ENCODE results near the gene ELMO1. TPM values are rescaled to one million over a fixed set of nuclear protein-coding genes. Genes with fewer than 3 reads are reported as not detected.
A peak's percentile ranks its signal among the peaks of the same experiment; 100 is the strongest.

ELMO1 gene
- total and polyA plus RNA-seq, 12 donors, result 7.5 to 46.8 (median 14.9) TPM

DNA sequence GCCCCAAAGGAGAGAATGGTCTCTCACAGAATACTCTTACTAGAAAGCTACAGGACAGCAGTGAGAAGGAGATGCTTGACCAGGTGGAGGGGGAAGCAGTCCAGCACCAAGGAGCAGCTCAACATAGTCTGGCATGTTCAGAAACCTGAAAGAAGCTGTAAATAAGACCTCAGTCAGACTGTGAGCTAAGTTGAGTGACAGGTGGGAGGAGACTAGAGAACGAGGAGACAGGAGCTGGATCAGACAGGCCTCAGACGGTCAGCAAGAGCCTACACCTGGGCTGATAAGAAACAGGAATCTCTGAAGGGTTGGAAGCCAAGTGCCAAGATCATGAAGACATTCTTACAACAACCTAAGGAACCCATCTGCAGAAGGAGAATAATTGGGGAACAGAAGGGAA, 54.5 kb downstream of the ELMO1 start:
- peaks cover 3 to 17% of the 10 kb centered on the region in 2 donors for H3K4me1 ChIP-seq (replicated peaks in 1 of 2)
- TF ChIP-seq, protein P1, sequence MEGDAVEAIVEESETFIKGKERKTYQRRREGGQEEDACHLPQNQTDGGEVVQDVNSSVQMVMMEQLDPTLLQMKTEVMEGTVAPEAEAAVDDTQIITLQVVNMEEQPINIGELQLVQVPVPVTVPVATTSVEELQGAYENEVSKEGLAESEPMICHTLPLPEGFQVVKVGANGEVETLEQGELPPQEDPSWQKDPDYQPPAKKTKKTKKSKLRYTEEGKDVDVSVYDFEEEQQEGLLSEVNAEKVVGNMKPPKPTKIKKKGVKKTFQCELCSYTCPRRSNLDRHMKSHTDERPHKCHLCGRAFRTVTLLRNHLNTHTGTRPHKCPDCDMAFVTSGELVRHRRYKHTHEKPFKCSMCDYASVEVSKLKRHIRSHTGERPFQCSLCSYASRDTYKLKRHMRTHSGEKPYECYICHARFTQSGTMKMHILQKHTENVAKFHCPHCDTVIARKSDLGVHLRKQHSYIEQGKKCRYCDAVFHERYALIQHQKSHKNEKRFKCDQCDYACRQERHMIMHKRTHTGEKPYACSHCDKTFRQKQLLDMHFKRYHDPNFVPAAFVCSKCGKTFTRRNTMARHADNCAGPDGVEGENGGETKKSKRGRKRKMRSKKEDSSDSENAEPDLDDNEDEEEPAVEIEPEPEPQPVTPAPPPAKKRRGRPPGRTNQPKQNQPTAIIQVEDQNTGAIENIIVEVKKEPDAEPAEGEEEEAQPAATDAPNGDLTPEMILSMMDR (IDR thresholded peaks at IDR 0.05), result no peak
- no peak for TF ChIP-seq POLR2A (IDR thresholded peaks at IDR 0.05)
- 83 to 92% (median 89%) methylated on average over 2 of the region's 2 CpGs for WGBS, 4 donors
- H3K36me3 ChIP-seq (replicated peaks in 1 of 2), result no peaks in the 10 kb centered on the region
- H3K4me3 ChIP-seq, result no peak overlapping the region
- DNase-seq, result no peak
- H3K9me3 ChIP-seq (replicated peaks in 1 of 3), result no peaks in the 10 kb centered on the region
- H3K27ac ChIP-seq, result no peak overlapping the region
- no peaks in the 10 kb centered on the region for H3K27me3 ChIP-seq
- intact Hi-C loops (cut with DNase I), result no loop called here

DNA sequence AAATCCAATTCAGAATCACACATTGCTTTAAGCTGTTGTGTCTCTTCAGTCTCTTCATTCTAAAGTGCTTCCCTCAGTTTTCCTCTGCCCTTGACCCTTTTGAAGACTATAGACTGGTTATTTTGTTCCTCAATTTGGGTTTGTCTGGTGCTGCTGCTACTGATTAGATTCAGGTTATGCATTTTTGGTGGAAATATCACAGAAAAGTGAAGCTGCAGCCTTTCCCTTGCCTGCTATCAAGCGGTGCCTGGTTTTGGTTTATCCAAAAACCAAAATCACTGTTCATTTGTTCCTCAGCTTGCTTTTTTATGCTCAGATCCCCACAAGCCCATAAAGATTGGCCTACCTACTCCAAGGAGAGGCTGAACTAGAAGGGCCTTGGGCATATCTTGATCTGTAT, 55.2 kb downstream of the ELMO1 start:
- H3K4me3 ChIP-seq, result no peak overlapping the region
- H3K4me1 ChIP-seq (replicated peaks in 1 of 2), result peaks cover 3 to 18% of the 10 kb centered on the region in 2 donors
- 95 to 100% (median 98%) methylated on average over 1 of the region's 1 CpG for WGBS, 4 donors
- no peak for TF ChIP-seq POLR2A (IDR thresholded peaks at IDR 0.05)
- TF ChIP-seq, protein P1 (IDR thresholded peaks at IDR 0.05), result no peak
- DNase-seq, result no peak
- intact Hi-C loops (cut with DNase I), result no loop called here
- H3K27me3 ChIP-seq, result no peaks in the 10 kb centered on the region
- H3K27ac ChIP-seq, result no peak overlapping the region
- no peaks in the 10 kb centered on the region for H3K36me3 ChIP-seq (replicated peaks in 1 of 2)
- H3K9me3 ChIP-seq (replicated peaks in 1 of 3), result no peaks in the 10 kb centered on the region

DNA sequence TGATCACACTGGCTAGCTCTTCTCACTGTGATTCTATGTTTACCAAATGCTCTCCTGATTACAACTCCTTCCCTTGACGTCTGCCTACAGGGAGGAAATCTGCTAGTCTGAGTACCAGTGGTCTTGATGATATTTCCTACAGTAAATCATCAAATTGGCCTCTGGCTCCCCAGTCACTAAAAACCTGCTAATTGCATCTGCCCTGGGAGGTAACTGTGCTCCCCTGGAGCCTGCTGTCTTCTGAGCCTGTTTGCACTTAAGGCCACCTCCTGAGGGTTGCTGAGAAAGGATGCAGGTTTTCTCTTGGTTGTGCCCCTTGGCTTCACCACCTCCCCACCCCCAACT, 56.0 kb downstream of the ELMO1 start:
- Histone ChIP-seq H3K27ac (peak overlapping the region in 2 of 5 donors; percentile 30 to 43), H3K4me3 (no peak overlapping the region), H3K27me3 (no peaks in the 10 kb centered on the region), H3K4me1 (replicated peaks in 1 of 2) (peaks cover 3 to 18% of the 10 kb centered on the region in 2 donors), H3K9me3 (replicated peaks in 1 of 3) (no peaks in the 10 kb centered on the region), H3K36me3 (replicated peaks in 1 of 2) (no peaks in the 10 kb centered on the region)
- WGBS, 4 donors, result 53 to 59% (median 58%) methylated on average over 1 of the region's 1 CpG
- intact Hi-C loops (cut with DNase I), result no loop called here
- no peak for DNase-seq
- TF ChIP-seq, protein P1 (IDR thresholded peaks at IDR 0.05), result no peak

- 63 to 72% (median 67%) methylated on average over 9 to 10 of the region's 10 CpGs for WGBS, 4 donors
- TF ChIP-seq, protein P1 (IDR thresholded peaks at IDR 0.05), result no peak
- no peak for TF ChIP-seq POLR2A (IDR thresholded peaks at IDR 0.05)
- DNase-seq, result peak in 2 of 7 donors; percentile 20 to 26
- intact Hi-C loops (cut with DNase I), result no loop called here
- Histone ChIP-seq H3K4me3 (no peak overlapping the region), H3K9me3 (replicated peaks in 1 of 3) (no peaks in the 10 kb centered on the region), H3K36me3 (replicated peaks in 1 of 2) (no peaks in the 10 kb centered on the region), H3K4me1 (replicated peaks in 1 of 2) (peaks cover 3 to 18% of the 10 kb centered on the region in 2 donors), H3K27me3 (no peaks in the 10 kb centered on the region), H3K27ac (peak overlapping the region in 2 of 5 donors; percentile 30 to 44)
These were observed 56.6 kb downstream of the ELMO1 start for GRCh38 chr7:37391791-37392672.

All from adrenal gland (tissue), 12 donors.